H1 (cell line): ENCODE results near the gene SCAF11. TPM values are rescaled to one million over a fixed set of nuclear protein-coding genes. Genes with fewer than 3 reads are reported as not detected.

Experiments used
- CTCF ChIA-PET: fragments of 300-600 bp; sonication (Branson Sonifier 250); formaldehyde crosslinking; loops from one replicate; lab custom pipeline; 2021; ENCODE audit not compliant: partially characterized antibody; lab: Charles Lee
- POLR2A ChIA-PET: fragments of 300-600 bp; sonication (Branson Sonifier 250); formaldehyde crosslinking; loops from one replicate; lab custom pipeline; 2021; ENCODE audit warnings: inconsistent platforms; ENCODE audit not compliant: partially characterized antibody; lab: Charles Lee
- DNase-seq, 2 experiments: peaks; one replicate each; pipeline versions ENCODE4 v3.0.0 to v3.0.0-alpha.2; 2010 to 2022; ENCODE audit warnings: low spot score in 2 of 2, low read depth in 1 of 2, mixed read lengths in 1 of 2
- FAIRE-seq: peaks from 2 replicates; lab custom pipeline; 2011; peaks lifted over from hg19 to GRCh38; lab: Jason Lieb, UNC
- H2AFZ ChIP-seq: 2 replicates; pipeline ENCODE4 v1.8.1; 2012; ENCODE audit warnings: low read length, inconsistent platforms
- H2AK5ac ChIP-seq: 2 replicates; pipeline ENCODE4 v1.6.1; 2013; ENCODE audit warnings: low read depth, low read length
- H2BK120ac ChIP-seq: replicated peaks from 2 replicates; pipeline ENCODE3; 2013; ENCODE audit warnings: low read depth, low read length, inconsistent platforms
- H2BK12ac ChIP-seq: 2 replicates; pipeline ENCODE4 v1.6.1; 2013; ENCODE audit warnings: low read depth, low read length
- H2BK15ac ChIP-seq: 2 replicates; pipeline ENCODE4 v1.6.1; 2013; ENCODE audit warnings: low read length
- H2BK20ac ChIP-seq: 2 replicates; pipeline ENCODE4 v1.6.1; 2013; ENCODE audit warnings: low read length
- H2BK5ac ChIP-seq: 2 replicates; pipeline ENCODE4 v1.6.1; 2013; ENCODE audit warnings: low read depth, low read length
- H3K14ac ChIP-seq: 2 replicates; pipeline ENCODE4 v1.6.1; 2013; ENCODE audit warnings: inconsistent platforms; ENCODE audit not compliant: insufficient read length
- H3K18ac ChIP-seq: 2 replicates; pipeline ENCODE4 v1.6.1; 2013; ENCODE audit warnings: low read length; ENCODE audit errors: extremely low read depth
- H3K23ac ChIP-seq: 2 replicates; pipeline ENCODE4 v1.6.1; 2013; ENCODE audit warnings: inconsistent platforms; ENCODE audit not compliant: insufficient read length
- H3K23me2 ChIP-seq: 2 replicates; pipeline ENCODE4 v1.6.1; 2013; ENCODE audit warnings: low read depth, low read length
- H3K27ac ChIP-seq: 2 replicates; pipeline ENCODE4 v1.6.1; 2011; ENCODE audit warnings: low read depth, low read length, inconsistent platforms
- H3K27me3 ChIP-seq, 4 experiments: replicated peaks in 1 of 4; 1 replicate in 1 of 4; 2 replicates in 3 of 4; pipeline versions ENCODE4 v1.6.1 to v1.8.1; 2011 to 2013; ENCODE audit warnings: low read length in 3 of 4, mild to moderate bottlenecking in 3 of 4, inconsistent platforms in 2 of 4, mixed read lengths in 2 of 4, moderate library complexity in 1 of 4; ENCODE audit not compliant: control insufficient read depth in 3 of 4, insufficient read depth in 3 of 4; ENCODE audit errors: extremely low read depth in 1 of 4
- H3K36me3 ChIP-seq, 4 experiments: 2 replicates each; pipeline versions ENCODE4 v1.6.1 to v1.8.1; 2011 to 2013; ENCODE audit warnings: mild to moderate bottlenecking in 4 of 4, low read length in 3 of 4, moderate library complexity in 2 of 4, control low read depth in 1 of 4, inconsistent platforms in 1 of 4; ENCODE audit not compliant: insufficient read depth in 4 of 4, control insufficient read depth in 2 of 4
- H3K4ac ChIP-seq: replicated peaks from 2 replicates; pipeline ENCODE3; 2013; ENCODE audit warnings: low read length, low read depth, mixed read lengths, inconsistent platforms; ENCODE audit not compliant: insufficient read length
- H3K4me1 ChIP-seq, 4 experiments: replicated peaks in 1 of 4; 1 replicate in 1 of 4; 2 replicates in 3 of 4; pipeline versions ENCODE4 v1.6.1 to v1.8.1; 2011 to 2013; ENCODE audit warnings: low read length in 3 of 4, inconsistent platforms in 2 of 4, mixed read lengths in 1 of 4; ENCODE audit not compliant: insufficient read depth in 4 of 4, control insufficient read depth in 3 of 4
- H3K4me2 ChIP-seq, 2 experiments: 2 replicates each; pipeline versions ENCODE4 v1.6.1 to v1.8.1; 2011 to 2013; ENCODE audit warnings: low read depth in 2 of 2, low read length in 2 of 2, control low read depth in 1 of 2, inconsistent platforms in 1 of 2, mild to moderate bottlenecking in 1 of 2; ENCODE audit not compliant: insufficient read depth in 1 of 2
- H3K4me3 ChIP-seq, 4 experiments: fragments of 200-600, 300-600 bp in 1 of 4; sonication (generic), shearing (Covaris generic), sonication (Bioruptor Twin) in 1 of 4; 2 replicates each; pipeline versions ENCODE4 v1.5.1 to v1.8.1; 2011 to 2016; ENCODE audit warnings: low read length in 4 of 4, low read depth in 3 of 4, control low read depth in 2 of 4, inconsistent platforms in 2 of 4, mild to moderate bottlenecking in 2 of 4, mixed read lengths in 1 of 4, moderate library complexity in 1 of 4; ENCODE audit not compliant: insufficient read depth in 2 of 4; ENCODE audit errors: extremely low read depth in 1 of 4
- H3K56ac ChIP-seq: replicated peaks from 2 replicates; pipeline ENCODE3; 2013; ENCODE audit warnings: low read depth, mild to moderate bottlenecking, mixed read lengths, low read length, inconsistent platforms; ENCODE audit not compliant: insufficient read length
- H3K79me1 ChIP-seq: 2 replicates; pipeline ENCODE4 v1.6.1; 2013; ENCODE audit warnings: low read depth, low read length, control low read depth
- H3K79me2 ChIP-seq, 2 experiments: 2 replicates each; pipeline versions ENCODE4 v1.6.1 to v1.8.1; 2012 to 2013; ENCODE audit warnings: low read length in 2 of 2, mild to moderate bottlenecking in 2 of 2, inconsistent platforms in 1 of 2; ENCODE audit not compliant: insufficient read depth in 2 of 2, control insufficient read depth in 1 of 2
- H3K9ac ChIP-seq, 4 experiments: replicated peaks in 1 of 4; 1 replicate in 1 of 4; 2 replicates in 3 of 4; pipeline versions ENCODE4 v1.6.1 to v1.8.1; 2011 to 2013; ENCODE audit warnings: low read depth in 3 of 4, low read length in 3 of 4, control low read depth in 2 of 4, mild to moderate bottlenecking in 2 of 4, moderate library complexity in 2 of 4, inconsistent platforms in 1 of 4; ENCODE audit errors: extremely low read depth in 1 of 4
- H3K9me3 ChIP-seq, 2 experiments: 2 replicates each; pipeline versions ENCODE4 v1.6.1 to v1.8.1; 2012 to 2013; ENCODE audit warnings: mild to moderate bottlenecking in 2 of 2, moderate library complexity in 2 of 2, control low read depth in 1 of 2, inconsistent platforms in 1 of 2, low read depth in 1 of 2, low read length in 1 of 2, mixed read lengths in 1 of 2; ENCODE audit not compliant: insufficient read depth in 2 of 2
- H4K20me1 ChIP-seq, 2 experiments: replicated peaks in 1 of 2; 2 replicates each; pipeline versions ENCODE3 to v1.8.1; 2011 to 2013; ENCODE audit warnings: inconsistent platforms in 2 of 2, low read length in 2 of 2, mild to moderate bottlenecking in 1 of 2; ENCODE audit not compliant: insufficient read depth in 2 of 2, control insufficient read depth in 1 of 2
- H4K5ac ChIP-seq: 2 replicates; pipeline ENCODE4 v1.6.1; 2013; ENCODE audit warnings: low read length, low read depth, mixed read lengths, inconsistent platforms; ENCODE audit not compliant: insufficient read length
- H4K8ac ChIP-seq: 2 replicates; pipeline ENCODE4 v1.8.0; 2013; ENCODE audit warnings: mild to moderate bottlenecking, moderate library complexity, low read length, inconsistent platforms; ENCODE audit not compliant: insufficient read depth; ENCODE audit errors: extremely low read depth
- H4K91ac ChIP-seq: replicated peaks from 2 replicates; pipeline ENCODE3; 2013; ENCODE audit warnings: low read length, mixed read lengths, inconsistent platforms; ENCODE audit not compliant: insufficient read length
- CBX5 ChIP-seq: fragments of 300-800, 300-1000 bp; sonication (generic); IDR thresholded peaks from 2 replicates; pipeline ENCODE4 v1.7.1; 2016; ENCODE audit warnings: antibody characterized with exemption, low read length, low read depth
- CBX8 ChIP-seq: fragments of 300-800, 300-1000 bp; sonication (generic); IDR thresholded peaks from 2 replicates; pipeline ENCODE4 v1.7.1; 2016; ENCODE audit warnings: low read depth, low read length, borderline replicate concordance
- CHD1 ChIP-seq: IDR thresholded peaks from 2 replicates; pipeline ENCODE4 v1.6.1; 2012; ENCODE audit warnings: low read depth, low read length, improper control_type of control experiment
- EP300 ChIP-seq, 2 experiments: IDR thresholded peaks; 1 replicate in 1 of 2; 2 replicates in 1 of 2; pipeline ENCODE4 v1.6.1; 2011 to 2012; ENCODE audit warnings: low read depth in 2 of 2, low read length in 2 of 2, mild to moderate bottlenecking in 2 of 2, borderline replicate concordance in 1 of 2, inconsistent platforms in 1 of 2, moderate library complexity in 1 of 2
- RXRA ChIP-seq: IDR thresholded peaks from 2 replicates; pipeline ENCODE4 v1.6.1; 2011; ENCODE audit warnings: low read depth, mild to moderate bottlenecking, low read length, moderate library complexity; ENCODE audit not compliant: insufficient read depth
- SIN3A ChIP-seq, 2 experiments: IDR thresholded peaks in 1 of 2; conservative IDR thresholded peaks in 1 of 2; 2 replicates each; pipeline ENCODE4 v1.6.1; 2011 to 2012; ENCODE audit warnings: low read length in 2 of 2, improper control_type of control experiment in 1 of 2, low read depth in 1 of 2, mild to moderate bottlenecking in 1 of 2
- SIX5 ChIP-seq: IDR thresholded peaks from 2 replicates; pipeline ENCODE4 v1.6.1; 2011; ENCODE audit warnings: mild to moderate bottlenecking, low read depth, low read length
- SP1 ChIP-seq: IDR thresholded peaks from 2 replicates; pipeline ENCODE4 v1.6.1; 2011; ENCODE audit warnings: low read depth, low read length
- SP2 ChIP-seq: IDR thresholded peaks from 2 replicates; pipeline ENCODE4 v1.6.1; 2012; ENCODE audit warnings: mild to moderate bottlenecking, low read length, inconsistent platforms
- WGBS, 2 experiments: shearing (Covaris generic) in 1 of 2; methylation state at CpG; one replicate each; pipeline versions ENCODE4 v1.1.6 to v1.1.7; 2013 to 2015; ENCODE audit warnings: low lambda C conversion rate in 2 of 2, mixed read lengths in 2 of 2, inconsistent platforms in 1 of 2, low coverage in 1 of 2, missing lambda C conversion rate in 1 of 2; ENCODE audit not compliant: insufficient replicate concordance in 2 of 2, insufficient coverage in 1 of 2, insufficient read length in 1 of 2; ENCODE audit errors: extremely low coverage in 1 of 2, missing lambda C conversion rate in 1 of 2; 5-methylcytosine and 5-hydroxymethylcytosine counted together
- polyA plus RNA-seq, 7 experiments: library from polyadenylated mRNA; depleted of rRNA in 3 of 7; stranded (reverse) in 5 of 7; unstranded in 2 of 7; fragments of >200 nt in 5 of 7; fragments of 200-250 nt in 2 of 7; gene quantifications; 1 replicate in 5 of 7; 2 replicates in 1 of 7; 4 replicates in 1 of 7; pipeline versions ENCODE4 v1.2.1 to v1.2.3, GENCODE V29; 2011 to 2013; ENCODE audit warnings: missing spikeins in 2 of 7, mixed read lengths in 2 of 7
- total RNA-seq: library from RNA; stranded (reverse); fragmentation: NEBNext Ultra II Directional; extraction: Animal tissue kit (Norgen Biotek cat#: 25700); gene quantifications from 2 replicates; pipeline ENCODE4 v1.2.1, GENCODE V29; 2021
- TF ChIP-seq, protein P1 (sequence below): IDR thresholded peaks from 2 replicates; pipeline ENCODE4 v1.6.1; 2011; ENCODE audit warnings: low read length, improper control_type of control experiment
- TF ChIP-seq, protein P2 (sequence below), 3 experiments: IDR thresholded peaks; 1 replicate in 2 of 3; 2 replicates in 1 of 3; pipeline versions ENCODE4 v1.5.1 to v1.6.1; 2011; ENCODE audit warnings: low read length in 3 of 3, mild to moderate bottlenecking in 3 of 3, inconsistent platforms in 2 of 3, low read depth in 1 of 3, moderate library complexity in 1 of 3; ENCODE audit not compliant: insufficient read depth in 1 of 3; ENCODE audit errors: control extremely low read depth in 1 of 3

Gene SCAF11
- total and polyA plus RNA-seq, 2 of the 8 experiments (the other 6 are each of a cell fraction or from before 2014, with no cell fraction given) = 15.1 to 77.8 TPM

DNA sequence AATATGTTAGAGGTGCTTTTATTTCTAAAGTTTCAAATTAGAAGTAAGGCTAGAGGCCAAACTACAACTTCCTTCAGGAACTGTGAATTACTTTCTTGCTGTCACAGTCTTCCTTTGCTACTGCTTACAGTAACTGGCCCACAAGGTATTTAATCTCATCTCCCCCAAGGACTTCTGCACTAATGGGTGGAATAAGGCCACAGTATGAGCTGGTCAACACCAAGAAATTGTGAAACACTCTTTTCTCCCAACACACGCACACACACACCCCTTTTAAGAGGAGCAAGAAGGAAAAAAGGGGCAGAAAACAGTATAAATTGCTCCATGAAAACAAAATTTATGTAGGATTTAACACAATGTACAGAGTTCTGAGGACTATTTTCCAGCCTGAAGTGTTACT, 45.6 kb downstream of the SCAF11 start:
- H3K4ac ChIP-seq = no peak overlapping the region
- H3K27me3 ChIP-seq = no peaks in the 10 kb centered on the region
- no peaks in the 10 kb centered on the region for H3K4me1 ChIP-seq
- no peak overlapping the region for H2AFZ ChIP-seq
- H3K23ac ChIP-seq = no peak overlapping the region
- DNase-seq (no peak), FAIRE-seq (no peak)
- H3K56ac ChIP-seq = no peak overlapping the region
- 91% methylated on average over 1 of the region's 1 CpG; no CpG with 5 or more reads in 1 of the 2 experiments for WGBS, 2 experiments
- H3K79me2 ChIP-seq = no peaks in the 10 kb centered on the region
- no peaks in the 10 kb centered on the region for H4K20me1 ChIP-seq
- no peak overlapping the region for H3K4me2 ChIP-seq
- H3K18ac ChIP-seq = no peak overlapping the region
- H4K8ac ChIP-seq = no peak overlapping the region
- H3K27ac ChIP-seq = no peak overlapping the region
- no peak overlapping the region for H2BK5ac ChIP-seq
- no peak overlapping the region for H2BK15ac ChIP-seq
- no peak overlapping the region for H3K14ac ChIP-seq
- H3K79me1 ChIP-seq = no peaks in the 10 kb centered on the region
- no peak overlapping the region for H4K91ac ChIP-seq
- H3K36me3 ChIP-seq = peaks cover 0 to 39% (median 8%) of the 10 kb centered on the region in 4 experiments; a peak in 3 of 8 replicates
- no peaks in the 10 kb centered on the region for H3K23me2 ChIP-seq
- H4K5ac ChIP-seq = no peak overlapping the region
- H3K4me3 ChIP-seq = no peak overlapping the region
- CTCF ChIA-PET = no interaction called here
- no peak overlapping the region for H2AK5ac ChIP-seq
- H2BK12ac ChIP-seq = no peak overlapping the region
- no peaks in the 10 kb centered on the region for H3K9me3 ChIP-seq
- H3K9ac ChIP-seq = no peak overlapping the region
- no peak overlapping the region for H2BK20ac ChIP-seq
- POLR2A ChIA-PET = no interaction called here
- no peak overlapping the region for H2BK120ac ChIP-seq
- no peak for TF ChIP-seq SP2
- no peak for TF ChIP-seq RXRA
- TF ChIP-seq CHD1 = no peak
- no peak for TF ChIP-seq SP1
- TF ChIP-seq, protein P1, sequence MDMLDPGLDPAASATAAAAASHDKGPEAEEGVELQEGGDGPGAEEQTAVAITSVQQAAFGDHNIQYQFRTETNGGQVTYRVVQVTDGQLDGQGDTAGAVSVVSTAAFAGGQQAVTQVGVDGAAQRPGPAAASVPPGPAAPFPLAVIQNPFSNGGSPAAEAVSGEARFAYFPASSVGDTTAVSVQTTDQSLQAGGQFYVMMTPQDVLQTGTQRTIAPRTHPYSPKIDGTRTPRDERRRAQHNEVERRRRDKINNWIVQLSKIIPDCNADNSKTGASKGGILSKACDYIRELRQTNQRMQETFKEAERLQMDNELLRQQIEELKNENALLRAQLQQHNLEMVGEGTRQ = no peak
- TF ChIP-seq CBX5 = no peak
- TF ChIP-seq SIX5 = no peak
- TF ChIP-seq CBX8 = no peak
- TF ChIP-seq EP300 (IDR thresholded peaks at IDR 0.05; ENCODE audit: borderline replicate concordance in 1 of 2, low read depth in 2 of 2, low read length in 2 of 2) = no peak
- TF ChIP-seq, protein P2, sequence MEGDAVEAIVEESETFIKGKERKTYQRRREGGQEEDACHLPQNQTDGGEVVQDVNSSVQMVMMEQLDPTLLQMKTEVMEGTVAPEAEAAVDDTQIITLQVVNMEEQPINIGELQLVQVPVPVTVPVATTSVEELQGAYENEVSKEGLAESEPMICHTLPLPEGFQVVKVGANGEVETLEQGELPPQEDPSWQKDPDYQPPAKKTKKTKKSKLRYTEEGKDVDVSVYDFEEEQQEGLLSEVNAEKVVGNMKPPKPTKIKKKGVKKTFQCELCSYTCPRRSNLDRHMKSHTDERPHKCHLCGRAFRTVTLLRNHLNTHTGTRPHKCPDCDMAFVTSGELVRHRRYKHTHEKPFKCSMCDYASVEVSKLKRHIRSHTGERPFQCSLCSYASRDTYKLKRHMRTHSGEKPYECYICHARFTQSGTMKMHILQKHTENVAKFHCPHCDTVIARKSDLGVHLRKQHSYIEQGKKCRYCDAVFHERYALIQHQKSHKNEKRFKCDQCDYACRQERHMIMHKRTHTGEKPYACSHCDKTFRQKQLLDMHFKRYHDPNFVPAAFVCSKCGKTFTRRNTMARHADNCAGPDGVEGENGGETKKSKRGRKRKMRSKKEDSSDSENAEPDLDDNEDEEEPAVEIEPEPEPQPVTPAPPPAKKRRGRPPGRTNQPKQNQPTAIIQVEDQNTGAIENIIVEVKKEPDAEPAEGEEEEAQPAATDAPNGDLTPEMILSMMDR (IDR thresholded peaks at IDR 0.05; ENCODE audit: control extremely low read depth in 1 of 3, insufficient read depth in 1 of 3, low read depth in 1 of 3, low read length in 3 of 3) = no peak
- no peak for TF ChIP-seq SIN3A (conservative IDR thresholded peaks at IDR 0.05 in 1 of 2, IDR thresholded peaks at IDR 0.05 in 1 of 2; ENCODE audit: low read depth in 1 of 2, low read length in 2 of 2)
